Amygdala (tissue), 56 donors: Measurements from ENCODE around the gene ELL2.
A peak's percentile ranks its signal among the peaks of the same experiment; 100 is the strongest.
"Not testable (repeated sequence)": the region's sequence is repeated elsewhere in the genome, so short reads cannot be mapped to it uniquely, and the experiment has no call there.

Experiments
- DNase-seq, 56 donors: peaks; one replicate each; lab custom pipeline; 2025; lab: John Stamatoyannopoulos, UW

Gene ELL2

DNA sequence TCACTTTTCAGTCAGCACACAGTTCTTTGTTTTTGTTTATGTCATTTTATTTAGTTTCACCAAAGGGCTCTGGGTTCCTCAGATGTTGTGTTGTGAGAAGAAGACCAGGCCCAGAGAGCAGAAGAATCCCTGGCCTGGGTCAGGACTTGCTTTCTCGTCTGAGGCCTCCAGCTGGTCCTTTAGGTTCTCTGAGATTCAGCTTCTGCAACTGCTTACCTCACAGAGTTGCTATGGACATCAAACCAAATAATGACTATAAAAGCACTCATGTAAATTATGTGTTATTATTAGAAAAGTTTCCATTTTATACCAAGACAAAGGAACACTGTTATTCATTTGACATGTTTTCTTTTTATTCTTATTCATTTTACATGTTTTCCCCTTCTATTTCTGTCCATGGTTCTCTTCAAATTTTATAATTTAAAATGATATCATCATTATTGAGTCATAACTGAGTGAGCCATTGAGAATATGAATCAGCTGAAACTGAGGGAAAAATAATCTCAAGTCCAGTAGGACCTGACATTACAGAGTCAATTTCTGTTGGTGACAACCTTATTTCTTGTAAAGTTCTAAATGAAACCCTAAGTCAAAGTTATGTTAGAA is 95.1 kb downstream of the ELL2 start:
- DNase-seq, result no peak

DNA sequence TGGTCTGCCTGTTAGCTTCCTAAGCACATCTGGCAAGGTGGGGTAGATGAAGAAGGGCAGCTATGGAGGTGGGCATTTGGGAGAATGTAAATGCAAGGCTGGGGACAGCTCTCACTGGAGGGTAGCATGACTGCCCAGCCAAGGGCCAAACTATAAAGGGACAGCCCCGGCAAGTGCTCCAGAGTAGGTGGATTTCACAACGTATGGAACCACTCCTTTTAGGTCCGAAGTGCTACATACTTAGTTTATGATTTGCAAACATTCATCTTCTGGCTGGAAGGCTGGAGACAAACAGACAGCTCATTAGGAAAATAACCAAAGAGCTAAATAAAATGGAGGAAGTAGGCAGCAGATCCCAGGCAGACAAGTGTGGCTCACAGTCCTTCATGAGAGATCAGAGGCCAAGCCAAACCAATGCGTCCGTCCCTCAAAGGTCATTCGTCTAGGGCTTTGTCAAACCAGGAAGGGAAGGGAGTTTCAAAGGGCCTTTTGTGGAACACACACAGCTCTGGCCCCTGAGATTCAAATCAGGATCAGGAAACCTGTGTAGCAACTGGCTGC is 96.6 kb downstream of the ELL2 start:
- no peak for DNase-seq

DNA sequence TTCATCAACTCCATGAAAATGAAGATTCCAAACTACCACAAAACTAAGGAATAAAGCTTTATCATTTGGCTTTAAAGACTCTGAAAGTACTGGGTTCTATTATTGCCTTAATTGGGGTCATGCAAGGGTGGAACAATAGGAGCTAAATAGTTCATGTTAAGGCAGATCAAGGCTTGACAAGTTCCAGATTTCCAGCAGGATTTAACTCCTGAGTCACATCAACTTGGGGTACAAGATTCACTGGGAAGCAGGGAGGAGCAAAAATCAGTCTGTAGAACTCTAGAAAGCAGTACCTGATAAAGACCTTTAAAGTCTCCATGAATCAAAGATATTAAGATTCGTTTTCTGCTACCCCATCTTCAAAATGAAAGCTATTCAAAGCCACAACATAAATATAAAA is 97.2 kb downstream of the ELL2 start:
- no peak for DNase-seq

DNA sequence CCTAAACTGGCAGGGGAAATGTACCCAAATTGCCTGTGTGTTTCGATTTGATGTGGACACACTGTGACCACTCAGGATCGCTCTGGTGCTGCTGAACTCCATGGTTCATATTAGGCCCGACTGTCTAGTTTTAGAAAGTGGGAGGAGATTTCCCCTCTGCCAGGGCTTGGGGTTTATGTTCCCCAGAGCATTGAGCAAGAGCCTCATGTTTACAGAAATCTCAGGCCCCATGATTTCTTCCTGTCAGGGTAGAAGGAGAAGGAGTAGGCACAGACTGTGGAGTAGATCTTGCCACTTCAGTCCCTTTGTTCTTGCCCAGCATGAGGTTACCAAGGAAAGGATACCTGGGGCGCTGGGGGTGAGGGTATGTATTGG is 98.3 kb downstream of the ELL2 start:
- peak in 9 of 56 donors; percentile 2 to 60 (median 23) for DNase-seq

DNA sequence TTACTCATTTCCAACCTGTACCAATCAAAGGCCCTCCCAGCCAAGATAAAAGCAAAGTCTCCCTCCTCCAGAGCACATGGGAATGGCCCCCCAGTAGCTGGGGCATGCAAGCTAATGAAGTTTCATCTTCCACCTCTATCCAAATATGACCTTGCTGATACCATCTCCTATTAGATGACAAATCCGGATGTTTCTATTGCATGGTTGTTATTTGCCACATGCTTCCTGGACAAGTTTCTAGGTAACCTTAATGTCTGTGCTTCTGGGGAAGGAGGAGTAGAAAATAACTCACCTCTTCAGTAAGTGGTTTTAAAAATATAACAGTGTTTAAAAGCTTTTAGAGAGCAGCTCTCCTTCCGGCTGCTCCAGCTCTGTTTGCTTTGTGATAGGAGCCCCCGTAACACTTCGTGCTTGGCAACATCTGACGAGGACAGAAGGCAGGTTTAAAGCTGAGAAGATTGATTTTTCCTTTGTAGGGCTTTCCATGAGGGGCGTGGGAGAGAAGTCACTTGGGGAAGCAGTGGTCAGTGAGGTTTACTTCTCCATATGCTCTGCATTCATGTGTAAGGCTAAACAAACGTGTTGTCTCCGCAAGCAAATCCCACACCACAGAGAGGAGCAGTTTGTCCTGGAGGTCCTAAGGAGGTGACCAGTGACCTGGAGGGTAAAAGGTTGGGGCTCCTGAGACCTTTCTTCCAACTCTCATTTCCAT is 98.8 kb downstream of the ELL2 start:
- peak in 2 of 56 donors; percentile 21 to 42 for DNase-seq

DNA sequence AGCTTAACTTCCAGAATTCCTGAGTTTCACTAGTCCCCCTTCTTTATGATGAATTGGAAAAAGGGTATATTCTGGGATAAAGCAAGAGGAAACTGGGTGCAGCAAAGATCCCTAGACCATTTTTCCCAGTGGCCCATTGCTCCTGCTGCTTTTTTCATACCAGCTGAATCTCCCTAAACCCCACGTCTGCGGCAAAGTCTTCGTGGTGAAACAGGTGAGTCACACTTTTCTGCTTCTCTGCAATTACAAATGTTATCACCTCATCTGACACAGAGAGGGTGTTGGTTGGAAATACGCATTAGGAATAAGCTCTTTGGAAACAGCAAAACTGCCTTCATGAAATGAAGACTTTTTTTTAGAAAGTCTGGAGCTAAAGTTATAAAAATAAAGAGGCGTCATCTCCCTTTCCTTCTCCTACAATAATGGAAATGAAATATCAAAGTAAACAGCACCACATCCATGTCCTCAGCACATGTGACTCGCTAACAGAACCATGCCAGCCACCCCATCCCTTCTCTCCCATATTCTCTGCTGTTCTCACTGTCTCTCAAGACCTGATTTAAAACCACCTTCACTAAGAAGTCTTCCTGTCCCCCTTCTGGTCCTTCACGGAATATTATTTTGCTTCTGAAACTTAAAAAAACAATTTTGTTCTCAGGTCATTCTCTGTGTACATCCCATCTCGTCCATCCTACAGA is 99.6 kb downstream of the ELL2 start:
- DNase-seq, result no peak

DNA sequence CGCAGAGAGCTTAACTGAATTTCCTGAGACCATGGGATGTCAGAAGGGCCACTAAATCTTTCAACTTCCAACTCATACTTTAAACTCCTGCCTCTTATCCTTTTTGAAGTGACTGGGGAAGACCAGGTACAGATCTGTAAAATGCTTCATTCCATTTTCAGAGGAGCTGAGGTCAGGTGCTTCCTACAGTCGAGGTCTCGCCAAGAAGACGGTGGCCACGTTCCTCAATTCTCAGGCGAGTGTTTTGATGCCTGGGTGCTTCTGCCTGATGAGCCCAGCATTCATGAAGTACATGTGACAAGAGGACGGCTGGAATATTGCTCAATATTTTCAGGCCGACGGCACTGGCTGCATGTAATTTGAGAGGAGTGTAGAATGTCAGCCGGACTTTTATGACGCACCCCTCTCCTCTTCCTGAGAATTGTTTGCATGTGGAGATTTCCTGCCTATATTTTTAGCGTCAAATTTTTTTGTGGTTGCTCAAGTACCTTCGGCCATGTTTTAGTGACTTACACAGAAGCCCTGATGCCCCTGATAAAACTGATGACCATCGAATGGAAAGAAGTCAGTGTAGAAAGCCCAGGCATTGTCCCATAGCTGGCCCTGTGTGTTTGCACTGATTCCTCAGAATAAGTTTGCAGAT is 100.3 kb downstream of the ELL2 start:
- DNase-seq, result peak in 14 of 56 donors; percentile 3 to 54 (median 17)

DNA sequence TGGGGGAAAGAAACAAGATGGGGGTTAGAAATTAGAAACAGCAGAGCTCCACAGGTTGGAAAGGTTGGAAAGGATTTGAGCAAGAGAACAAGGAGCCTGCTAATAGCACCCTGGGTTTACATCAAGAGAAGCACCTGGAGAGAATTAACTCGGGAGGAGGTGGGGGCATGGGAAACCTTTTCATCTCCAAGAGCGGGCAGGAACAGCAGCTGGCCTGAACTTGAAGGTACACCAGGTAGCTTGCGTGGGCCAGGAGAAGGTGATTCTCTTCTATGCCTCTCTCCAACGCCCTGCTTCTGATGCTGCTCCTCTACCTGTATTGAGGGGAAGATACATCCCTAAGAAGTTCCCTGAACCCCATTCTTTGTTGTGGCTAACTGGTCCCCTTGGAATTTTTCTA is 102.0 kb downstream of the ELL2 start:
- no peak for DNase-seq

DNA sequence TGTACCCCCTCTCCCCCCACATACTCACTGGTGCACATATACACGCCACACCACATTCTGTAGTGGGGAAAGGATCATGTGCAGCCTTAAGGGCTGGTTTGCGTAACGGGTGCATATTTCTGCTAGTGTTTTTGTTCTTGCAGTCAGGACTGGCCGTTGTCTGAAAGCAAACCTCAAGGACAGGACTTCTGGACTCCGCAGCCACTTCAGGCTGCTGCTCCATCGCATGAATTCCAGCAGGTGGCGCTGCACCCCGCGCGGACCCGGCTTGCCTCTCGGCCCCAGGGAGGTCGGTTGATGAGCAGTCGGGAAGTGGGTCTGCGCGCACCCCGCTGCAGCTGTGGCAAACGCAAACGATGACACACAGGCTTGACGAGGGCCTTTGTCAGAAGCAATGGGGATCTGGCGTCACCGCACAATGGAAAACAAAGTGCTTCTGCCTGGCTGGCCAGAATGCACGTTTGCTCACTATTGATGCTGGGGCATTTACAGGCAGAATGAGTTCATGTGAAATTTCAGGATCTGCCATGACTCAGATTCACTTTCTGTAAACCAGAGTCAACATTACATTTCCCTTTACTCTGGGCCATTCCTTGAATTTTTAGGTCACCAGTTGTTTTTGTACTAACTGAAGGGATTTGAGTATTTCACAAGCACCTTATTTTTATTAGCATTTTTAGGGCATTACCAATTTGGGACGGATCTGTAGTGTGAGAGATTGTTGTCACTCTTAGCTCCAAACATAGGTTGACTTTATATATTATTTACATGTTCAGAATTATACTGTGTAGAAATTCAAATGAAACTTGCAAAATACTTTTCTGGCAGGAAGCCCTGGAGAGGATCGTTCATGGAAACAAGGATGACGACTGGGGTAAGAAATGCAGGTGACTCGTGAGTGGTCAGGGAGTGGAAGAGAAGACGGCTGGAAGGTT is 102.7 kb downstream of the ELL2 start:
- peak; percentile 46 to 98 (median 89) for DNase-seq

DNA sequence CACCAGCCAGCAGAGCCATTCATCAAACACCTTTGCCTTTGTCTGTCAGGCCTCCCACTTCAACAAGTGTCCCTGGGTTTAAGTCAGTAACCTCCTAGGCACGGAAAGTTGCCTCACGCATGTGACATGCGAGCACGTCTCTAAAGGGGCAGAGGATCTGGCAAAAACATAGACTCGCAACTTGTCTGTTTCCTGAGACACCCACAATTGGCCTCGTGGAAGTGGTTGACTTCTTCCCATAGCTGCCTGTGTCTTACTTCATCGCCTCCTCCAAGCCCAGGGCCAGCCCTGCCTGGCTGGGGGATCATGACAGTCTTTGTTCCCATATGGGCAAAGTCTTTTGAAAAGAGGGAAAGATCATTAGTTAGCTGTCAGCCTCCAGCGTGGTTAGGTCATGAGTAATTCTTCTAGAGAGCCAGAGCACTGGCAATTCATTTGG is 103.6 kb downstream of the ELL2 start:
- DNase-seq, result peak in 13 of 56 donors; percentile 9 to 59 (median 28)

DNA sequence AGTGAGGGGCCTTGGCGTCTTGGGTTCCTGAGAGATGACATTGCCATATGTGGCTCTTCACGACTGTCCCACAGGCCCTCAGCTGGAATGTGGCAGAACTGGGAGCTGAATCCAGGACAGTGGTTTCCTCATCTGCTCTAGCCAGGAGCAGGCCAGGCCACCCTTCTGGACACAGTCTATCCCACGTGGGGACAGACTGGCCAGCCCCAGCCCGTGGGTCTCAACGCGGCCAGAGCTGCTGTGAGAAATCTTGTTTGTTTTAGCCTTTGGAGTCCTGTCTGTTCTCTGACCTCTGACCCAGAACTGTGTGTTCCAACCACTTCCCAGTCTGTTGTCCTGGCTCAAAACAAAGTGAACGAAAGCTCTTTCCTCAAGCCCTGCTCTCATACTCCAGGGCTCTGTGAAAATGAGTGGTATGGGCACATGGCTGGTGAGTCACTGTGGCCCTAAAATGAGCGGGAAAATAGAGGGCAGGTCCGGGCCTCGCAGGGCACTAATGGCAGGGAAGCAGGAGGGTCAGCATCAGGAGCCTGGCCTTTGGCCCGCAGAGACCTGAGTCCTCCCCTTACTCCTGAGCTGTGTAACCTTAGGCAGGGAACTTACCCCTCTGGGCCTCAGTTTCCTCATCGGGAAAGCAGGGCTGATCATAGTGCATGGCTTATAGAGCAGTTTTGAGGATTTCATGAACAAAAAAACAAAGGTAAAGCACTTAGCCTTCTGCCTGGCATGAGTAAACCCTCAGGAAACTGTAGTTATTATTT is 104.3 kb downstream of the ELL2 start:
- DNase-seq, result peak in 16 of 56 donors; percentile 9 to 48 (median 25)

DNA sequence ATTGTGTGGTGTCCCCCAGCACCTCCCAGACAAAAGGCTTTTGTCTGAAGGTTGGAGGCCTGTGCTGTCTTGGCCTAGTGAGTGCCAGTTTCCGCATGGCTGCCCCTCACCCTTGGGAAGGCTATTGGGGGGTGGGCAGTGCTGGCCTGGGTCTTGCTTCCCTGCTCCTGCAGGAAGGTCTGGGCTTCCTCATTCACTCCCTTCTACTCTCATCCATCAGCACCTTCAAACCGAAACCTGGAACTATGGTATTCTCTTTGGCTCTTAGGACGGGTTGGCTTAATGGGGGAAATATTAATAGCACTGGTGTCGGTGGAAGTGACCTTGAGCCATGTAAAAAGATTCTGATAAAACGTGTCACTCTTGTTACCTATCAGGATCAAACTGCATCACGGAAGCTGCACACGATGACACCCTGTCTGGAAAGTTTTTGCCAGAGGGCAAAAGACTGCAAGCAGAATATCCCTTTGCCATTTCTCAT is 105.1 kb downstream of the ELL2 start:
- peak in 14 of 56 donors; percentile 5 to 51 (median 13) for DNase-seq

DNA sequence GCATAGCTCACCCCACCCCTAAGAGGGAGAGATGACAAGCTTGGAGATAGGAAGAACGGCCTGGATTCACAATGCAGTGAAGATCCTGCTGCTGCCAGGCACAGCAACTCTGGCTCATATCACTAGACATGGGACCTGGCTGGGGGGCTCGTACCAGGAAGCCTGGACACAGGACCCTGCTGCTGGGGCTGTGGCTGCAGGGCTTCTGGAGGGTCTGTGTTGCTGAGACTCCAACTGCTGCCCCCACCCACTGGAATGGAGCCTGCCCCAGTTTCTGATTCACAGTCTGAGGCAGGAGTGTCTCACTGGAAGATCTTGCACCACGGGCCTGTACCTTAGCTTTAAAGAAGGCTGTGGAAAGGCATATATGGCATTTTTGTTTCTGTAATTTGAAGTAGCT is 108.2 kb downstream of the ELL2 start:
- no peak for DNase-seq

DNA sequence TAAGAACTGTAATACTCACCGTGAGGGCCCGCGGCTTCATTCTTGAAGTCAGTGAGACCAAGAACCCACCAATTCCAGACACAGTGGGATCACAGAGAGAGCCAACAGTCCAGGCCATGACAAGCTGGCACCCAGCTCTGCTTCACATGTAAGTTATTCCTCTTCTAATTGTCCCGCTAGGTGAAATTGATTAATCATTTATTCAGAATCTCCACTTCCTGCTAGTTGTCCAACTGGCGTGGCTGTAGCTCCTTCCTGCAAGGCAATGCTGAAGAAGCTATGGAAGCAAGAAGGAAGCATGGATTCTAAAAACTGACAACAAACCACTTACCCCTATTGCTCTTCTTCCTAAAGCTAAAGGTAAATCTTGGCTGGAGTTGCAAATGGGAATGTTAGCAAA is 109.1 kb downstream of the ELL2 start:
- DNase-seq, result no peak

DNA sequence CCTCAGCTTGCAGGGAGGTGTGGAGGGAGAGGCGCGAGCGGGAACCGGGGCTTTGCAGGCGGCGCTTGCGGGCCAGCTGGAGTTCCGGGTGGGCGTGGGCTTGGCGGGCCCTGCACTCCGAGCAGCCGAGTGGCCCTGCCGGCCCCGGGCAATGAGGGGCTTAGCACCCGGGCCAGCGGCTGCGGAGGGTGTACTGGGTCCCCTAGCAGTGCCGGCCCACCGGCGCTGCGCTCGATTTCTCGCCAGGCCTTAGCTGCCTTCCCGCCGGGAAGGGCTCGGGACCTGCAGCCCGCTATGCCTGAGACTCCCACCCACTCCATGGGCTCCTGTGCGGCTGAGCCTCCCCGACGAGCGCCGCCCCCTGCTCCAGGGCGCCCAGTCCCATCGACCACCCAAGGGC is 110.5 kb downstream of the ELL2 start:
- DNase-seq, result not testable (repeated sequence)

DNA sequence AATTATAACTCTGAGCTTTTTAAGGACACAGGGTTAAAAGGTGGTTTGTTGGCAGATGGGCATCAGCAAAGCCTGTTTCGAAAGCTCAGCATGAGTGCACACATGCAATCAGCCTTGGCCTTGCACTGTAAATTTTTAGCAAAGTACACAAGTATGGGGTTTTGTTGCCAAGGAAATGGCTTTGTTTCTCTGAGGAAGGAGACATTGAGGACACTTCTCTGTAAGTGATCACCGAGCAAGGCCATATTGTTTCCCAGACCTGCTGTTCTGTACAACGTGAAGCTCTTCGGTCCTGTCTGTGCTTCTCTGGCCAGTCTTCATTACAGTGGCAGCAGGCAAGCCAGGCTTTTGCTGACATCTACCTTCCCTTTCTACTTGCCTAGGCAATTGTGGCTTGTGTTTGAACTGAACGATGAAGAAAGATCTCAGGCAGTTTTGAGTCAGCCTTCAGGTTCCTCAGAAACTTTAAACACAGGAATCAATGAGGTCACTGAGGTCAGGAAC is 111.2 kb downstream of the ELL2 start:
- DNase-seq, result no peak

DNA sequence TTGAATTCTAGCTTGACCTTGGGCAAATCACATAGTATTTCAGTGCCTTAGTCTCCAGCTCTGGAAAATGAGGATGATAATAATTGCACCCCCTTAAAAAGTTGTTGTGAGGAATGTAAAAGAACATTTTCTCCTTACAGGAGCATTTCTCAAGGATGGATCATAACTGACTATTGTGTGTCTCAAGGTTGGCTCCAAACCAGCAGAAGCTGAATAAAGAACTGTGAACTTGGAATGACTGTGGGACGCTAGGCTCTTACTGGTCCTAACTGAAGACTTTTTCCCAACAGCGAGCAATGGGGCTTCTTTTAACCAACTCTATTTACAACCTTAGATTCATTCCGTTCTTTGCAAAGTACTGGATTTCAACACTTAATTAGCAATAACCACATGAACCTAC is 113.0 kb downstream of the ELL2 start:
- DNase-seq, result no peak

DNA sequence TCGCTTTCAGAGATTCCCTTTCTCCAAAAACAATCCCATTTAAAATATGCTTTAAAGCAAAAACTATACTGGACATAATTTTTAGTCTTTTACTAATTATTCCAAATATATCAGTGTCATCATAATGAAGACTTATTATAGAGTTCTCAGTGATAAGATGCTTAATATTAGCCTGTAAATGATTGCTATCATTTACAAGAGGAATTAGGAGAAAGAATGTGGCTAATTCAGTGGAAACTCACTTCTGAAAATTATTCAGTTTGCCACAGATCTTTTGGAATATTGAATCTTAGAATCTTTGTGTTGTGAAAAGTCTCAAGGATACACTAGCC is 114.4 kb downstream of the ELL2 start:
- no peak for DNase-seq
